K562 (cell line): Measurements from ENCODE around the gene NUP153. TPM values are rescaled to one million over a fixed set of nuclear protein-coding genes. Genes with fewer than 3 reads are reported as not detected.
A peak's percentile ranks its signal among the peaks of the same experiment; 100 is the strongest.

Experiments used
- CBX5 ChIP-seq: IDR thresholded peaks from 2 replicates; pipeline ENCODE4 v1.6.1; 2014; ENCODE audit warnings: low read depth, borderline replicate concordance
- CCNT2 ChIP-seq: IDR thresholded peaks from 2 replicates; pipeline ENCODE4 v1.6.1; 2011; ENCODE audit warnings: borderline replicate concordance, low read depth, mild to moderate bottlenecking, moderate library complexity, mixed read lengths, low read length; ENCODE audit not compliant: insufficient read length; ENCODE audit errors: extremely low read depth
- CREB1 ChIP-seq, 2 experiments: sonication (generic) in 1 of 2; formaldehyde crosslinking in 1 of 2; IDR thresholded peaks; 2 replicates each; pipeline versions ENCODE4 v1.6.1 to v1.8.0; 2012 to 2022; ENCODE audit warnings: inconsistent platforms in 1 of 2, mild to moderate bottlenecking in 1 of 2, missing genetic modification reagents in 1 of 2, moderate library complexity in 1 of 2
- DIDO1 ChIP-seq: fragments of 450-650 bp; IDR thresholded peaks from 2 replicates; pipeline ENCODE4 v1.6.1; 2016; ENCODE audit warnings: low read depth, missing biosample characterization, missing genetic modification characterization
- FOXA1 ChIP-seq: fragments of 450-650 bp; IDR thresholded peaks from 2 replicates; pipeline ENCODE4 v1.6.1; 2016; ENCODE audit warnings: mild to moderate bottlenecking, borderline replicate concordance
- GATA2 ChIP-seq: sonication (generic); formaldehyde crosslinking; IDR thresholded peaks from 2 replicates; pipeline ENCODE4 v1.4.0; 2020; ENCODE audit warnings: mild to moderate bottlenecking, missing genetic modification reagents
- LARP7 ChIP-seq: fragments of 450-650 bp; IDR thresholded peaks from 2 replicates; pipeline ENCODE4 v1.6.1; 2016
- MAFK ChIP-seq: IDR thresholded peaks from 2 replicates; pipeline ENCODE4 v1.6.1; 2011; ENCODE audit warnings: low read length, improper control_type of control experiment
- NFXL1 ChIP-seq: fragments of 450-650 bp; formaldehyde crosslinking; IDR thresholded peaks from 2 replicates; pipeline ENCODE4 v1.4.0; 2021; ENCODE audit warnings: mild to moderate bottlenecking
- NR2C1 ChIP-seq, 2 experiments: fragments of 450-650 bp; IDR thresholded peaks; 2 replicates each; pipeline ENCODE4 v1.6.1; 2017; ENCODE audit warnings: mild to moderate bottlenecking in 2 of 2, antibody characterized with exemption in 1 of 2, inconsistent platforms in 1 of 2, missing compliant biosample characterization in 1 of 2, missing genetic modification characterization in 1 of 2
- PHB2 ChIP-seq: fragments of 450-650 bp; IDR thresholded peaks from 2 replicates; pipeline ENCODE4 v1.6.1; 2017; ENCODE audit warnings: low read depth
- RBM14 ChIP-seq: fragments of 200-400 bp; formaldehyde crosslinking; IDR thresholded peaks from 2 replicates; pipeline ENCODE4 v1.6.1; 2018; ENCODE audit warnings: low read depth, mild to moderate bottlenecking, low read length, moderate library complexity, borderline replicate concordance; ENCODE audit not compliant: insufficient read depth
- RBM22 ChIP-seq: fragments of 200-400 bp; formaldehyde crosslinking; IDR thresholded peaks from 2 replicates; pipeline ENCODE4 v1.6.1; 2018; ENCODE audit warnings: low read length, low read depth; ENCODE audit not compliant: poor library complexity, severe bottlenecking
- RBM39 ChIP-seq: fragments of 200-400 bp; formaldehyde crosslinking; optimal IDR thresholded peaks from 2 replicates; pipeline ENCODE3; 2018; ENCODE audit warnings: low read depth, low read length
- SUPT5H ChIP-seq: fragments of 450-650 bp; IDR thresholded peaks from 2 replicates; pipeline ENCODE4 v1.6.1; 2016
- THRAP3 ChIP-seq: fragments of 450-650 bp; IDR thresholded peaks from 2 replicates; pipeline ENCODE4 v1.6.1; 2016; ENCODE audit warnings: mild to moderate bottlenecking, inconsistent platforms, borderline replicate concordance
- TSC22D4 ChIP-seq: fragments of 450-650 bp; IDR thresholded peaks from 2 replicates; pipeline ENCODE4 v1.6.1; 2016; ENCODE audit warnings: missing genetic modification characterization, missing biosample characterization, control low read depth
- YY1 ChIP-seq, 3 experiments: IDR thresholded peaks; 2 replicates each; pipeline ENCODE4 v1.6.1; 2011; ENCODE audit warnings: low read length in 2 of 3, mild to moderate bottlenecking in 2 of 3, moderate library complexity in 2 of 3, borderline replicate concordance in 1 of 3, control low read depth in 1 of 3, low read depth in 1 of 3; ENCODE audit not compliant: insufficient read depth in 3 of 3, insufficient replicate concordance in 2 of 3, control insufficient read depth in 1 of 3, insufficient read length in 1 of 3; ENCODE audit errors: extremely low read depth in 1 of 3
- ZNF24 ChIP-seq: fragments of 450-650 bp; IDR thresholded peaks from 2 replicates; pipeline ENCODE4 v1.6.1; 2016
- ZNF444 ChIP-seq: fragments of 250-450 bp; sonication (Bioruptor Pico); IDR thresholded peaks from 2 replicates; pipeline ENCODE4 v1.4.0; 2020; ENCODE audit warnings: mild to moderate bottlenecking, moderate library complexity
- ZNF644 ChIP-seq: fragments of 200-800 bp; sonication (Bioruptor generic); IDR thresholded peaks from 2 replicates; pipeline ENCODE4 v1.6.1; 2016; ENCODE audit warnings: low read depth, missing genetic modification characterization, missing compliant biosample characterization
- polyA plus RNA-seq, 8 experiments: library from polyadenylated mRNA; depleted of rRNA in 4 of 8; stranded (reverse) in 5 of 8; unstranded in 3 of 8; fragments of >200 nt; fragmentation: Nextera tagmentation in 2 of 8; fragmentation: Illumina TruSeq in 1 of 8; extraction: Ambion mirVana in 2 of 8; extraction: Trizol in 1 of 8; gene quantifications; 2 replicates each; pipeline versions ENCODE4 v1.2.1 to v1.2.3, GENCODE V29; 2011 to 2014; ENCODE audit warnings: inconsistent platforms in 1 of 8, missing spikeins in 1 of 8
- total RNA-seq, 7 experiments: library from RNA; depleted of rRNA in 6 of 7; stranded (reverse); fragments of >200 nt in 6 of 7; fragmentation: Illumina TruSeq in 2 of 7; extraction: Trizol in 2 of 7; gene quantifications; 2 replicates each; pipeline versions ENCODE4 v1.2.1 to v1.2.3, GENCODE V29; 2011 to 2021; ENCODE audit warnings: low replicate concordance in 1 of 7
- TF ChIP-seq, protein P1 (sequence below): fragments of 450-650 bp; IDR thresholded peaks from 2 replicates; pipeline ENCODE4 v1.6.1; 2016; ENCODE audit warnings: missing biosample characterization, missing genetic modification characterization
- TF ChIP-seq, protein P2 (sequence below): fragments of 450-650 bp; formaldehyde crosslinking; IDR thresholded peaks from 2 replicates; pipeline ENCODE4 v1.4.0; 2020; ENCODE audit warnings: mild to moderate bottlenecking, moderate library complexity
- TF ChIP-seq, protein P3 (sequence below): fragments of 200-800 bp; sonication (Bioruptor generic); IDR thresholded peaks from 2 replicates; pipeline ENCODE4 v1.6.1; 2017; ENCODE audit warnings: missing genetic modification characterization, missing compliant biosample characterization

Gene NUP153
- total and polyA plus RNA-seq, 9 of the 15 experiments (the other 6 are each of a cell fraction or from before 2014, with no cell fraction given): 21.9 to 110 (median 84.8) TPM

DNA sequence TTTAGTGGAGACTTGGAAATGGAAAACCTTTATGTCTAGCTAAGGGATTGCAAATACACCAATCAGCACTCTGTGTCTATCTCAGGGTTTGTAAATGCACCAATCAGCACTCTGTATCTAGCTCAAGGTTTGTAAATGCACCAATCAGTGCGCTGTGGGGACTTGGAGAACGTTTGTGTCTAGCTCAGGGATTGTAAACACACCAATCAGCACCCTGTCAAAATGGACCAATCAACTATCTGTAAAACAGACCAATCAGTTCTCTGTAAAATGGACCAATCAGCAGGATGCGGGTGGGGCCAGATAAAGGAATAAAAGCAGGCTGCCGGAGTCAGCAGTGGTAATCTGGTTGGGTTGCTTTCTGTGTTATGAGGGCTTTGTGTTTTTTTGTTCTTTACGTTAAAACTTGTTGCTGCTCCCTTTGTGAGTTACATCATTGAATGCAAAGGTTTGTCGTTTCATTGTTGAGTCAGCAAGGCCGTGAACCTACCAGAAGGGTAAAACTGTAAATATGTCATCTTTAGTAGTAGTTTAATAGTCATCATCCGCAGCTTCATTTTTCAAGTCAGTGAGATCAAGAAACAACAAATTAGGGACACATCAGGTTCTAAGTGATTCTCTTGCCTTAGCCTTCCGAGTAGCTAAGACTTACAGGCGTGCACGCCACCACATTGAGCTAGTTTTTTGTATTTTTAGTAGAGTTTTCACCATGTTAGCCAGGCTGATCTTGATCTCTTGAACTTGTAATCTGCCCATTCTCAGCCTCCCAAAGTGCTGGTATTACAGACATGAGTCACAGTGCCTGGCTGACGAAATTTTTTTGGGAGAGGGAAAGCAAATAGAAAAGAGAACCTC, 22.7 kb upstream of the NUP153 start (continued):
- TF ChIP-seq YY1 (IDR thresholded peaks at IDR 0.05; ENCODE audit: borderline replicate concordance in 1 of 3, control insufficient read depth in 1 of 3, extremely low read depth in 1 of 3, insufficient read depth in 3 of 3, insufficient read length in 1 of 3, insufficient replicate concordance in 2 of 3, low read depth in 1 of 3, low read length in 2 of 3) (no peak), RBM39 (no peak), DIDO1 (tag) (no peak; the same call in 1 of the 2 replicates), ZNF24 (no peak), CBX5 (no peak), NR2C1 (IDR thresholded peaks at IDR 0.05) (no peak), NR2C1 (tag; IDR thresholded peaks at IDR 0.05) (no peak; the same call in 1 of the 2 replicates), LARP7 (no peak), ZNF644 (tag) (no peak), PHB2 (no peak), SUPT5H (0 out of 2 replicates have a peak, but pooled peaks have one; percentile 29), FOXA1 (no peak), CCNT2 (no peak), RBM14 (no peak), MAFK (0 out of 2 replicates have a peak, but pooled peaks have one; percentile 16), ZNF444 (CRISPR knock-in tag) (no peak), RBM22 (no peak), CREB1 (IDR thresholded peaks at IDR 0.05) (no peak), CREB1 (CRISPR knock-in tag; IDR thresholded peaks at IDR 0.05) (no peak), GATA2 (CRISPR knock-in tag) (no peak; the same call in 1 of the 2 replicates), THRAP3 (no peak), NFXL1 (CRISPR knock-in tag) (no peak), TSC22D4 (tag) (no peak)
- TF ChIP-seq, protein P1, sequence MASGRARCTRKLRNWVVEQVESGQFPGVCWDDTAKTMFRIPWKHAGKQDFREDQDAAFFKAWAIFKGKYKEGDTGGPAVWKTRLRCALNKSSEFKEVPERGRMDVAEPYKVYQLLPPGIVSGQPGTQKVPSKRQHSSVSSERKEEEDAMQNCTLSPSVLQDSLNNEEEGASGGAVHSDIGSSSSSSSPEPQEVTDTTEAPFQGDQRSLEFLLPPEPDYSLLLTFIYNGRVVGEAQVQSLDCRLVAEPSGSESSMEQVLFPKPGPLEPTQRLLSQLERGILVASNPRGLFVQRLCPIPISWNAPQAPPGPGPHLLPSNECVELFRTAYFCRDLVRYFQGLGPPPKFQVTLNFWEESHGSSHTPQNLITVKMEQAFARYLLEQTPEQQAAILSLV (tag): no peak
- TF ChIP-seq, protein P2, sequence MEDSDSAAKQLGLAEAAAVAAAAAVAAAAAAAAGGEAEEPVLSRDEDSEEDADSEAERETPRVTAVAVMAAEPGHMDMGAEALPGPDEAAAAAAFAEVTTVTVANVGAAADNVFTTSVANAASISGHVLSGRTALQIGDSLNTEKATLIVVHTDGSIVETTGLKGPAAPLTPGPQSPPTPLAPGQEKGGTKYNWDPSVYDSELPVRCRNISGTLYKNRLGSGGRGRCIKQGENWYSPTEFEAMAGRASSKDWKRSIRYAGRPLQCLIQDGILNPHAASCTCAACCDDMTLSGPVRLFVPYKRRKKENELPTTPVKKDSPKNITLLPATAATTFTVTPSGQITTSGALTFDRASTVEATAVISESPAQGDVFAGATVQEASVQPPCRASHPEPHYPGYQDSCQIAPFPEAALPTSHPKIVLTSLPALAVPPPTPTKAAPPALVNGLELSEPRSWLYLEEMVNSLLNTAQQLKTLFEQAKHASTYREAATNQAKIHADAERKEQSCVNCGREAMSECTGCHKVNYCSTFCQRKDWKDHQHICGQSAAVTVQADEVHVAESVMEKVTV (CRISPR knock-in tag): 0 out of 2 replicates have a peak, but pooled peaks have one; percentile 7
- TF ChIP-seq, protein P3, sequence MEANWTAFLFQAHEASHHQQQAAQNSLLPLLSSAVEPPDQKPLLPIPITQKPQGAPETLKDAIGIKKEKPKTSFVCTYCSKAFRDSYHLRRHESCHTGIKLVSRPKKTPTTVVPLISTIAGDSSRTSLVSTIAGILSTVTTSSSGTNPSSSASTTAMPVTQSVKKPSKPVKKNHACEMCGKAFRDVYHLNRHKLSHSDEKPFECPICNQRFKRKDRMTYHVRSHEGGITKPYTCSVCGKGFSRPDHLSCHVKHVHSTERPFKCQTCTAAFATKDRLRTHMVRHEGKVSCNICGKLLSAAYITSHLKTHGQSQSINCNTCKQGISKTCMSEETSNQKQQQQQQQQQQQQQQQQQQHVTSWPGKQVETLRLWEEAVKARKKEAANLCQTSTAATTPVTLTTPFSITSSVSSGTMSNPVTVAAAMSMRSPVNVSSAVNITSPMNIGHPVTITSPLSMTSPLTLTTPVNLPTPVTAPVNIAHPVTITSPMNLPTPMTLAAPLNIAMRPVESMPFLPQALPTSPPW (CRISPR knock-in tag): 0 out of 2 replicates have a peak, but pooled peaks have one; percentile 21
